OCI-M2 (cell line): Measurements from ENCODE around the gene SUN3.

Experiments used
- DNase-seq: peaks from one replicate; lab custom pipeline; 2025; ENCODE audit not compliant: unreplicated experiment; lab: John Stamatoyannopoulos, UW

SUN3 gene, protein sequence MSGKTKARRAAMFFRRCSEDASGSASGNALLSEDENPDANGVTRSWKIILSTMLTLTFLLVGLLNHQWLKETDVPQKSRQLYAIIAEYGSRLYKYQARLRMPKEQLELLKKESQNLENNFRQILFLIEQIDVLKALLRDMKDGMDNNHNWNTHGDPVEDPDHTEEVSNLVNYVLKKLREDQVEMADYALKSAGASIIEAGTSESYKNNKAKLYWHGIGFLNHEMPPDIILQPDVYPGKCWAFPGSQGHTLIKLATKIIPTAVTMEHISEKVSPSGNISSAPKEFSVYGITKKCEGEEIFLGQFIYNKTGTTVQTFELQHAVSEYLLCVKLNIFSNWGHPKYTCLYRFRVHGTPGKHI

DNA sequence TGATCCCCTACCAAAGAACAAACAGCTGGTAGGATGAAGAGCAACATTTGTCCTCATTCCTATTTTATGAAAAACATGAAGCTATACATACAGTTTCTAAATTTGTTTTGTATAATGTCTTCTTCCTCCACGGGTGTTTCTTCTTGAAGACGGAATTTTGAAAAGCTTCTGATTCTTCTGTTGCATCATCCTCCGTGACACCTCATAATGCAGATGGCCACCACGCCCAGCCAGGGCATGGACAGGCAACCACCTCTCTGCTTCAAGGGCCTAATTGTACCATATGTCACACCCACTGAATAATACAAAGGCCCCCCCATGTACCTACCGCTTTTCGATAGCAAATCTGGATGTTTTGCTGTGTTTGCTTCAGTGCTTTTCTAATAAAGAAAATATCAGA lies at the start of gene SUN3:
TSS of gene SUN3 (minus strand) at position 170 of the 400 bp plus-strand sequence. CDS start at position 1, 169 bp downstream.
- DNase-seq = no peak

DNA sequence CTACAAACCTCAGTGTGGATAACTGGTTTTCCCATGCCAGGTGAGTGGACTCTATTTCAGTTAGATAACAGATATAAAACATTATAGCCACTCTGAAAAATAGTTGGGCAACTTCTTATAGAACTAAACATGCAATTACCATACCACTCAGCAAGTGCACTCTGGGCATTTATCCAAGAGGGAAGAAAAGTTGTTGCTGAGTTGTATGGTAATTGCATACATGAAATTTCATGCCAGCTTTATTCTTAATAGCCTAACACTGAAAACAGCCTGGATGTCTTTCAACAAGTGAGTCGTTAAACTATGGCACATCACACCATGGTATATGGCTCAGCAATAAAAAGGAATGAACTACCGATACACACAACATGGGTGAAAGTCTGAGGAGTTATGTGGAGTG lies 49.6 kb upstream of the SUN3 start:
- no peak for DNase-seq

DNA sequence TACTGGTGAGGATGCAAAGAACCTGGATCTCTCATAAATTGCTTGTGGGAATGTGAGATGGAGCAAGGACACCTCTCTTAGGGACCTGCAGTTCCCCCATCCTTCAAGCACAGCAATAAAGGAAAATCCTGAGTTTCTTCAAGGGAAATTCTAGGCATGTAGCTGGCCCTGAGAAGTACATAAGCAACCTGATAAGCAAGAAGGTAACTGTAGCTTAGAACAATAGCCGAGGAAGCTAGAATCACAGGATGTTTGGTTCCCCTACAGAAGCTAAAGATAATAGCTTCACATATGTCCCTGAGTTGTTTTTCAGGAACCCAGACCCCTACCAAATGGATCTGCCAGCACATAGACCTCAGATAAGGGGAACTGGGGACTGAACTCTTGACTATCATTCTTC lies 48.5 kb upstream of the SUN3 start:
- no peak for DNase-seq

DNA sequence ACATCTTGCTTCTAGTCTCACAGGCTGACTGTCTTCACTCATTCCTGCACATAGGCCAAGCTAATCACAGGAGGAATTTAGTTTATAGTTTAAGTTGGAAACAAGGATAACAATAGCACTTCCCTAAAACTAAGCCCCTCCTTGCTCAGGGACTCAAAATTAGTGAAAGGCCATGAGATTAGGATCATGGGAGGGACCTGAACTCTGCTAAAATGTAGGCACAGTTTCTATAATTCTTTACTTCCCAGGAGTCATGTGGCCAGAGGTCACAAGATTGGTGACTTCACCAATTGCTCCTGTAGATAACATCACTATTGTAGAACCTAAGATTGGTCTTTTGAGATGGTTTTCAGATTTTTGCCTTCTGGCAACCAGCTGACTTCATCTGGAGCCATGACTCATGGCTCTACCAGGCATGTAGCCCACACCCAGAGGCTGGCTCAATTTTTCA lies 45.3 kb upstream of the SUN3 start:
- no peak for DNase-seq

DNA sequence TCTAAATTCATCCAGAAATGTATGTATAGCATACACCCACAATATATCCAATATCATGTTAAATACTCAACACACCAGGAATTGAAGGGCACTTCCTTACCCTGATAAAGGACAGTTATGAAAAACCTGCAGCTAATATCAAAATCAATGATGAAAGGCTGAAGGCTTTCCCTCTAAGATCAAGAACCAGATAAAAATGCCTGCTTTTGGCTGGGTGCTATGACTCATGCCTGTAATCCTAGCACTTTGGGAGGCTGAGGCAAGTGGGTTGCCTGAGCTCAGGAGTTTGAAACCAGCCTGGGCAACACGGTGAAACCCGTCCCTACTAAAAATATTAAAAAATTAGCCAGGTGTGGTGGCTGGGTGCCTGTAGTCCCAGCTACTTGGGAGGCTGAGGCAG lies 38.6 kb upstream of the SUN3 start:
- no peak for DNase-seq

DNA sequence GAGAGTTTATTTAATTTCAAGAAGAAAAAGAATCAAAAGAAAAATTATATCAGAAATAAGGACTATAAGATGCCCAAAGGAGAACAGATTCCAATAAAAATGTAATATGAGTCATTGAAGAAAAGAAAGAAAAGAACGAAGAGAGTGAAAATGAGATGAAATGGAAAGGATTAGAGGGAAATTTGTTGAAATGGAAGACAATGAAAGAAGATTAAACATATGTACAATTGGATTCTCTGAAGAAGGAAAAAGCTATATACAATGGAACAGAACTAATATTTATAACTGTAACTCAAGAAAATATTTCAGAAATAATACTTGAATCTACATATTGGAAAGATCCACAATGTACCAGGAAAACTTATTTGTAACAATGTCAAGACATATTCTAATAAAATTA lies 35.1 kb upstream of the SUN3 start:
- no peak for DNase-seq

DNA sequence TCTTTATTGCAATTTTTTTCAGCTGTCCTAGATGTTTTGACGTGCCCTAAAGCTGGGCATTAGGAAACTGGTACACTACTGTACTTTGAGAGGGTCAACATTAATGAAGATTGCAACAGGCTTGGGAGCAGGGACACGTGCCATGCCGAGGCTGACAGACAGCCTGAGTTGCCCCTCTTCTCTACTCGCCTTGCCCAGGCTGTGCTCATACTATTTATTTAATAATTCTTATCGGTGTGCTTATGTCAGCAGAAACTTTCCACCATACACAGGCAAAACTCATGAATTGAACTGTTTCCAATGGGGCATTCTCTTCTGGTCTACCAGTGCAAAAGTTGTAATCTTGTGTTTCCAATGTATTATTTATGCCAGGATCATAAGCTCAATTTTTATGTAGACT lies 30.8 kb upstream of the SUN3 start:
- DNase-seq = no peak

DNA sequence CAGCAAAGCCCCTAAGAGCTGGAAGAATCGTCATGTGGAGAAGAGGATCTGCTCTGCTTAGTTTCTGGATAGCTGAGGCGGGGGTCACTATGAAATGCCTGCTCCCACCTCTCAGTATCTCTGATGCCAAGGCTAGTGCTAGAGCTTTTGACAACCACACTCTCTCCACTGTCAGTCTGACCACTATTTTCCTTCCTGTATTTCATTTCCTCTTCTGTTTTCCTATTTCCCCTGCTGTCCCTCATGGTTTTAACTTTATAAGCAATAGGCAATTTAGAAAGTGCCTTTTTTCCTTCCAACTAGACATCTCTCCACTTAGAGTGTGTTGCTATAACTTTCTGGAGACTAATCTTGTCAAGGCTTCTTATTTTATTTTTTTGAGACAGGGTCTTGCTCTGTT lies 30.1 kb upstream of the SUN3 start:
- no peak for DNase-seq

DNA sequence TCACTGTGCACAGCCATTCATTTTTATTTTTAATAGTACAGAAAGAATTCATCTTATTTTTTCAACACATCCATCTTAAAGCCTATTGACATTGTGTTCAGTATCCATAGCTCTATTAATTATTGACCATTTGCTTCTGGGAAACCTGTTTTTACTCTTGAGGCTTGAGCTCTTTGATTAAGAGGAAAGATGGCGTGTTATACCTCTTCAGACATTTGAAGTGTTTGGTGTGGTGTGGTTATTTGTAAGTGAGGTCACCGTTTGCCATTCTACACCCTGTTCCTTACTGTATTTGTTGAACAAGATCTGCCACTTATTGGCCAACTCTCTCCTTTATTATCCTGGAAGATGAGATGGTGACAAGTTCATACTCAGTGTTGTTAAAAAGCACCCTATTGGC lies 24.8 kb upstream of the SUN3 start:
- no peak for DNase-seq

DNA sequence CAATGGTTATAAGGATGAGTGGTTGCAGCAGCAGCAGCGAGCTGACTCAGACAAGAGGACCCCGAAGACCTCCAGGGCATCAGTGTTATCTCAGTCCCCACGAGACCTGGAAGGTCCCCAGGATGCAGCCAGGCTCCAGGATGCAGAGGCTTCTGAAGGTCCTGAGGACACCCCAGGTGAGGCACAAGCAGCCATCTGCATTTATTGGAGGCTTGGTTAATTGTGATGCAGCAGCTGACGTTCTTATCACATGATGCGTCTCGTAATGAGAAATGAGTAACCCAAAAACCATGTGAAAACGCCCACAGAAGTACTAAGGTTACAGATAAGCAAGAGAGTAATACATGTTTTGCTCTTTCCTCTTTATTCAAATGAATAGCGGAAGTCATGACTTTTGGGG lies 23.8 kb upstream of the SUN3 start:
- DNase-seq = no peak

DNA sequence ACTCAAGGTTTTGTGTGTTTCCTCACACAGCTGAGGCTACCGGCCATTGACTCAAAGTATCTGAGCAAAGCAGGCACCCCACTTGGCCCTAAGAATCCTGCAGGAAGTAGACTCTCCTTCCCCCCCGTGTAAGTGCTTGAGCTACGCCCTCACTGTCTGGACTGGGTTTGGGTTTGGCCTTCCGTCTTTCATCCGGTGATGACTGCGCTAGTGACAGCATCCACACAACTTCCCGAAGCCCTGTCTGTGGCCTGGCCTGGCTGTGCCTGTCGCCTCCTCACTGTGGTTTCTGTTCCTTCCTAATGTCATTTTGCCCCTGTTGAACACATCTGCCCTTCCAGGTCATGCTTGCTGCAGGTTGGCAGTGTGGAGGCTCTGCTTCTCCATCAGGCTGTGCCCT lies 20.9 kb upstream of the SUN3 start:
- DNase-seq = no peak

DNA sequence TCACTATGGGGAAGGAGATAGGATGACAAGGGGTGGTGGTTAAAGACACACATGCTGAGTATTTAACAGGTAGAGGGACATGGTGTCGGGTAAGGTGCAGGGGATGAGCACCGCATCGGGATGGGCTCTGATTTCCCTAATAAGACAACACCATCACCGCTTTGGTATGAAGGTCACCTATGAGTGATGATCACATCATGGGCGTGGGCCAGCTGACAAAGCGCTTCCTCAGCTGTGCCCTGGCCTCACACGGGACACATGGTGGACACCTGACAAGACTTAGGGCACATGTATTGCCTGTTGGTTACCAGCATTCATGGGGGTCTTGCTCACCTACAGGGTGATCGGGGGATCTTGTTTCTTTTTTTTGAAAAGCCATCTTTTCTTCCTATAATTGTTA lies 19.2 kb upstream of the SUN3 start:
- DNase-seq = no peak

DNA sequence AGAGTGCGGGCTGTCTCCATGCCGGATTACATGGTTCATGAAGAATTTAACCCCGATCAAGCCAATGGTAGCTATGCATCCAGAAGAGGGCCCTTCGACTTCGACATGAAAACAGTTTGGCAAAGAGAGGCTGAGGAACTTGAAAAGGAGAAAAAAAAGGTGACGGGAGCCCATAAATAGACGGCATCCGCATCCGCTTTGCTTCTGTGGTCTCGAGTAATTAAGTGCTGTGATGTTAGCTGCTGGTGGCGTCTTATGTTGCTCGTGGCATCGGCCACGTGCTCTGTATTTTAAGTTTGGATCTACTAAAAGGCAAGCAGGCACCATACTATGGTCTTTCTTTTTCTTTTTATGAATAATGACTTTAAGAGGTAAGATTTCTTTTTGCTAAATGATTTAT lies 17.6 kb upstream of the SUN3 start:
- no peak for DNase-seq

DNA sequence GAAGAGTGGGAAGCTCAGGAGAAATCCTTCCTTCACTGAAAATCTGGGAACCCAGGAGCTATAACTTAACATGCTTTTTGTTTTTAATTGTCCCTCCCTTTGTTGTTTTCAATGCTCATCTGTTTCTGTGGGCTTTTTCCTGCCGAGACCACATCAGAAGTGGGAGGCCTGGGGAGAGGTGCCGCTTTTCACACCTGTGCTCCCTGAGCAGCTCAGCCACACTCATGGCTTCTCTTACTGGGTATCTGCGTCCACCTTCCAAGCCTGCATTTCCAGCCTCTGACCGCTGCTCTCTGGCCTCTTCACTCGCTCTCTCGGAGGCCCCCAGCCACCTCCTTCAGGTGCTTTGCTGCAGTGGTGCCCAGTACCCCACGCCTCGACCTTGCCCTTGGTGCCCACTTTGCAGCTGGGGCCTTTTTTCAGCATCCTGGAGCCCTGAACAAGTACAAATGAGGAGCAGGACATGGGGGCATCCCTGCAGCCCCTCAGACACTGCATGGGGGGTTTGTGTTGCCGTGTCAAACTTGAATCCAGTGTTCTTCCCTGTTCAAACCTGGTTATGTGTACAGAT lies 16.4 kb upstream of the SUN3 start:
- DNase-seq = no peak

DNA sequence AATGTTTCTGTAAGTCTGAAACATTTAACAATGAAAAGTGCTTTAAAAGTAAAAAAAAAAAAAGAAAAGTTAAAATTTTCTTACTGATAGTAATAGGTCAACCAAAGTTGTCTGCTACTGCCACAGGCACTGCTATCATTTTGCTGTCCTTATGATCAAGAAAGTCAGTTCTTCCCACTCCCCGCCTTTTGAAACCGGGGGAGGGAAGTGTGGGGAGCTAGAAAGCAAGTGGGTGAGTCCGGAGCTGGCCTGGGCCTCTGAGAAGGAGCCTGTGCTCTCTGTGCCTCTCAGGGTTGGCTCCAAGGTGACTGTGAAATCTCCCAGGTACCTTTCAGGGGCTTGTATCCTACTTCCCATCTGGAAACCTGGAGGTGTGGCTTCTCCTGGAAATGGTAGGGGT lies 13.7 kb upstream of the SUN3 start:
- DNase-seq = no peak

DNA sequence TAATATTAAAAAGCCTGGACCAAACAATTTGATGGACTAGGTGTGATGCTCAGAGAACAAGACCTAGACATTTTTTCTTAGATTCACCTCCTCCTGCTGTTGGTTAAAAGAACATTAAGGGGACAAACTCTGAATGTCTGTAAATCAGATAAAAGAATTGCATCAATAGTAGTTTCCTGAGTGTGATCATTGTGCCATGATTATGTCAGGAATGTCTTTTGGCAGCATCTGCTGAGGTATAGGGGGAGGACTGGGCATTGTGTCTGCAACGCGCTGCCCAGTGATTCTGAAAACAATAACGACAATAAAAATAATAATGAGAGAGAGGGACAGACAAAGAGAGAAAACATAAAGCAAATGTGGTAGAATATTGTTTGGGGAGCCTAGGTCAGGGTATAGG lies 13.3 kb upstream of the SUN3 start:
- DNase-seq = no peak

DNA sequence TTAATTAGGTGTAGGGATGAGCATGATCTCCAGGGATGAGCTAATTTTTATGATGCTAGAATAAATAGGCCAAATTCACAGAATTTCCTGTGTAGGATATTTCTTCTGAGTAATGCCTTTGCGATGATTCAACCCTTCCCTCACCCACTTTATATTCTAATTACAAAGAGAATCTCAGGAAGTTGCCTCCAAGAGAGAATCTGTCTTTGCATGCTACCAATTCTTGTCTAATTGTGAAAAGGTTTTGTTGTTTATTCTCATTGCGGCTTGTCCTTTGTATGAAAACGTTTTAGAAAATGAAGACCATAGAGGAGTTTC lies 12.7 kb upstream of the SUN3 start:
- DNase-seq = no peak

DNA sequence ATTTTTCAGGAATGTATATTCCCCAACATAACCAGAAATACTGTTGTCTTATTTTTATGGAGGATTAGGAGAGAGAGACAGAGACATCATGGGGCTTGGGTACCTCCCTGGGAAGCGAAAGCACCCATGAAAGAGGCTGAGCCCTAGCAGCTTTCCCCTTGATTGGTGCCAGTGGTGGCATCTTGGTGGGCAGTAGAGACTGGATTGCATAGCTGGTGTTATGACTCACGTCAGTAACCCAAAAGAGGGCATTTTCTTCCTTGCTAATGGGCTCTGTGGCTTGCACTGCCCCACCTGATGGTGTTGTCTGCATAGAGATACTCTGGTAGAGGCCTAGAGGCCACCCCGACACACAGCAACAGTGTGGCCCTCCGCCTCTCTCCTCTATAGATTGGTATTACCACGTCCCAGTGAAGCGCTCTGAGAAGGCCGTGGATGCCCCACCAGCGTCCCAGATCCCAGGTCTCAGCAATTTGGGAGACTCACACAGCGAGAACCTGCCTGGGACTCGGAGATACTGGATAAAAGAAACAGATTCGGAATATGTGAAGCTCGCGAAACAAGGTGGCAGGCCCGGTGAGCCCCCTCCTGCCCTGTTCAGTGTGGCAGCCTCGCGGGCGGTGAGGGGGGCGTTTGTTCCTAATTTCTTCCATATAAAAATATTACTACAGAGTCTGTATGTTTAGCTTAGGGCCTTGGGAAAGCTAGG lies 12.2 kb upstream of the SUN3 start:
- no peak for DNase-seq

DNA sequence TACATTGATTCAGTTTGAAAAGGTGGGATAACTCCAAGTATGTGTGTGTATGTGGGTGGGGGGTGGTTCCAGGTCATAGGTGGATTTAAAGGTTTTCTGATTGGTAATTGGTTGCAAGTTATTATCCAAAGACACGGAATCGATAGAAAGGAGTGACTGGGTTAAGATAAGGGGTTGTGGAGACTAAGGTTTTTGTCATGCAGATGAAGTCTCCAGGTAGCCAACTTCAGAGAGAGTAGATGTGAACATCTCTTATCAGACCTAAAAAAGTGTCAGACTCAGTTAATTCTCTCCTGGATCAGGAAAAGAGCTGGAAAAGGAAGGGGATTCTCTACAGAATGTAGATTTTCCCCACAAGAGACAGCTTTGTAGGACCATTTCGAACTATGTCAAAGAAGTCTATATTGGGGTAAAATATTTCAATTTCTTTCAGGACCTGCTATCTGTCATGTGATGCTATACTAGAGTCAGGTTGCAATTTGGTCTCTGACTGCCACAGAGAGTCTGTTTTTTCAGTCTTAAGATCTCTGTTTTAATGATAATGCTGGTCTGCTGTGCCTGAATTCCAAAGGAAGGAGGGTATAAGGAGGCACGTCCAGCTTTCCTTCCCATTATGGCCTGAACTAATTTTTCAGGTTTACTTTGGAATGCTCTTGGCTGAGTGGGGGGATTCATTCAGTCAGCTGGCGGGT lies 10.1 kb upstream of the SUN3 start:
- no peak for DNase-seq

DNA sequence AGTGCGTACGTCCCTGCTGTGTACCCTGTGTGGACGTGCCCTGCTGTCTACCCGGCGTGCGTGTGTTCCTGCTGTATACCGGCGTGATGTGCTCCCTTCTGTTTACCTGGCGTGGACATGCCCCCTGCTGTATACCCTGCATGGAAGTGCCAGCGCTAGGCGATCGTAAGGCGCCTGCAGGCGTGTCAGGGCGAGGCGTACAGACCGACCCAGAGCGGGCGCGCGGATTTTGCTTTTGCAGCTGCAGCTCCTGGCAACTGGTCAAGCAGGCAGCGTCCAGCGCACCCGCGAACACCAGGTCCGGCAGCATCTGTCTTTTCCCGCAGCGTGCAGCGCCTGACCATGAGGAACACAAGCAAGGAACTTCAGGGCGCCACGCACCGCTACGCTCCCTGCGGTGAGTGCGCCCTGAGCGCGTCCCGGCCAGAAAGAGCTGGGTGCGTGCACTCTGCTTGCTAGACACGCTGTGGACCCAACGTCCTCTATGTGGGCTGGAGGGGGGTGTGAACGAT lies 7.1 kb upstream of the SUN3 start:
- DNase-seq = no peak

DNA sequence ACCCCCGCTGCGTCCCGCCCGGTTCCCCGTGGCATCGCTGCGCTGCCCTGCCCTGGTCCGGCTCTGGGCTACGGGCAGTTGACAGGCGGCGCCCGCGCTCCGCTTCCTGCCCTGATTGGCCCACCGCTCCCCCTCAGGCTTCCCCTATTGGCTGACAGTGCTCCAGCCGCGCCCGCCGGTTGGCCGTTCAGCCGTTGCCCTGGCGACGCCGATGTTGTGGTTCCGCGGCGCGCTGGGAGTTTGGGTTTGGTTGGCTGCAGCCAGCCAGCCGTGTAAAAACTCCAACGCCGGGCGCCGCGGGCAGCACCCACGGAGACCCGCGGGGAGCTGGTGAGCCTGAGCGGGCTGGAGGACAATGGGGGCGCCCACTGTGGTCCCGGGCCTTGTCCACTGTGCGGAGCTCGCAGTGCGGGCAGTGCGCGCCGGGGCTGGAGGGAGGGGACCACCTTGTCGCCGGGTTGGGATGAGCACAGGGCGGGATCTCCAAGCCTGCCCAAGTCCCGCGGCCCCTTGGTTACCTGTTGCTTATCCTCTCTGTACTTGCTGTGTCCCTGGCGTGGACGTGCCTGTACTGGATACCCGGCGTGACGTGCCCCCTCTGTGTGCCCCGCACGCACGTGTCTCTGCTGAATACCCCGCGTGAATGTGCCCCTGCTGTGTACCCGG lies 6.5 kb upstream of the SUN3 start, which contains the start of gene C7orf57:
TSS of gene C7orf57 (plus strand) at position 243 of the 666 bp plus-strand sequence. CDS start 766 bp downstream, outside the sequence.
- no peak for DNase-seq
